Mesothelial cell of epicardium (in vitro differentiated cells): Measurements from ENCODE around the gene HAGHL. TPM values are rescaled to one million over a fixed set of nuclear protein-coding genes. Genes with fewer than 3 reads are reported as not detected.

Experiments used
- DNase-seq, 2 experiments: peaks; one replicate each; pipeline ENCODE4 v3.0.0; 2021; ENCODE audit warnings: low spot score in 2 of 2; ENCODE audit not compliant: unreplicated experiment in 2 of 2
- H3K27ac Mint-ChIP-seq: 2 replicates; pipeline ENCODE4 v1.8.0; 2021; ENCODE audit warnings: mixed read lengths
- H3K27me3 Mint-ChIP-seq: 2 replicates; pipeline ENCODE4 v1.8.0; 2021; ENCODE audit warnings: low read depth, mixed read lengths
- H3K36me3 Mint-ChIP-seq: 2 replicates; pipeline ENCODE4 v1.8.0; 2021; ENCODE audit warnings: mixed read lengths
- H3K4me1 Mint-ChIP-seq: 2 replicates; pipeline ENCODE4 v1.8.0; 2021; ENCODE audit warnings: mixed read lengths
- H3K4me3 Mint-ChIP-seq: 2 replicates; pipeline ENCODE4 v1.8.0; 2021; ENCODE audit warnings: mild to moderate bottlenecking, moderate library complexity, mixed read lengths
- H3K9me3 Mint-ChIP-seq: 2 replicates; pipeline ENCODE4 v1.8.0; 2021; ENCODE audit warnings: mixed read lengths
- CTCF ChIP-seq: fragments of 200-600 bp; sonication (generic); IDR thresholded peaks from one replicate; pipeline ENCODE4 v1.5.0; 2021; ENCODE audit warnings: antibody characterized with exemption; ENCODE audit not compliant: unreplicated experiment
- total RNA-seq: library from RNA; stranded (reverse); gene quantifications from 3 replicates; pipeline ENCODE4 v1.2.1, GENCODE V29; 2021

Gene HAGHL
- total RNA-seq, 1 donor from 2014 or later: 6.4 TPM

GRCh38 chr16:729768-730665 is 3.1 kb downstream of the HAGHL start:
- H3K36me3 Mint-ChIP-seq: peaks cover 1% of the 10 kb centered on the region
- no peak overlapping the region for H3K27ac Mint-ChIP-seq
- no peaks in the 10 kb centered on the region for H3K4me1 Mint-ChIP-seq
- no peak overlapping the region for H3K4me3 Mint-ChIP-seq
- no peak for DNase-seq
- TF ChIP-seq CTCF: no peak
- H3K9me3 Mint-ChIP-seq: no peaks in the 10 kb centered on the region
- peaks cover 18% of the 10 kb centered on the region for H3K27me3 Mint-ChIP-seq

GRCh38 chr16:730666-731509 is 4.0 kb downstream of the HAGHL start:
- no peak overlapping the region for H3K27ac Mint-ChIP-seq
- H3K4me3 Mint-ChIP-seq: no peak overlapping the region
- H3K27me3 Mint-ChIP-seq: peaks cover 9% of the 10 kb centered on the region
- DNase-seq: no peak
- no peaks in the 10 kb centered on the region for H3K4me1 Mint-ChIP-seq
- TF ChIP-seq CTCF: no peak
- no peaks in the 10 kb centered on the region for H3K9me3 Mint-ChIP-seq
- peaks cover 6% of the 10 kb centered on the region for H3K36me3 Mint-ChIP-seq

- Mint-ChIP-seq H3K9me3 (no peaks in the 10 kb centered on the region), H3K27me3 (peaks cover 1% of the 10 kb centered on the region), H3K4me3 (no peak overlapping the region), H3K36me3 (peaks cover 6% of the 10 kb centered on the region), H3K27ac (no peak overlapping the region), H3K4me1 (no peaks in the 10 kb centered on the region)
- TF ChIP-seq CTCF: no peak
- no peak for DNase-seq
These were observed 5.4 kb downstream of the HAGHL start for GRCh38 chr16:732332-732731.

- Mint-ChIP-seq H3K4me3 (no peak overlapping the region), H3K27me3 (peaks cover 1% of the 10 kb centered on the region), H3K27ac (no peak overlapping the region), H3K36me3 (peaks cover 9% of the 10 kb centered on the region), H3K9me3 (no peaks in the 10 kb centered on the region), H3K4me1 (no peaks in the 10 kb centered on the region)
- DNase-seq: no peak
- TF ChIP-seq CTCF: no peak
These were observed 6.0 kb downstream of the HAGHL start for GRCh38 chr16:732936-733335.

- no peaks in the 10 kb centered on the region for H3K4me1 Mint-ChIP-seq
- H3K27ac Mint-ChIP-seq: no peak overlapping the region
- H3K9me3 Mint-ChIP-seq: no peaks in the 10 kb centered on the region
- H3K4me3 Mint-ChIP-seq: no peak overlapping the region
- H3K27me3 Mint-ChIP-seq: peaks cover under 1% of the 10 kb centered on the region
- no peak for DNase-seq
- peaks cover 11% of the 10 kb centered on the region for H3K36me3 Mint-ChIP-seq
- no peak for TF ChIP-seq CTCF
These were observed 6.7 kb downstream of the HAGHL start for GRCh38 chr16:733382-734207.
